ENCODE data around the gene RAP1A.

Gene RAP1A

GRCh38 chr1:111754984-111755330, 135.4 kb downstream of the RAP1A start:
- TF ChIP-seq, protein P1, sequence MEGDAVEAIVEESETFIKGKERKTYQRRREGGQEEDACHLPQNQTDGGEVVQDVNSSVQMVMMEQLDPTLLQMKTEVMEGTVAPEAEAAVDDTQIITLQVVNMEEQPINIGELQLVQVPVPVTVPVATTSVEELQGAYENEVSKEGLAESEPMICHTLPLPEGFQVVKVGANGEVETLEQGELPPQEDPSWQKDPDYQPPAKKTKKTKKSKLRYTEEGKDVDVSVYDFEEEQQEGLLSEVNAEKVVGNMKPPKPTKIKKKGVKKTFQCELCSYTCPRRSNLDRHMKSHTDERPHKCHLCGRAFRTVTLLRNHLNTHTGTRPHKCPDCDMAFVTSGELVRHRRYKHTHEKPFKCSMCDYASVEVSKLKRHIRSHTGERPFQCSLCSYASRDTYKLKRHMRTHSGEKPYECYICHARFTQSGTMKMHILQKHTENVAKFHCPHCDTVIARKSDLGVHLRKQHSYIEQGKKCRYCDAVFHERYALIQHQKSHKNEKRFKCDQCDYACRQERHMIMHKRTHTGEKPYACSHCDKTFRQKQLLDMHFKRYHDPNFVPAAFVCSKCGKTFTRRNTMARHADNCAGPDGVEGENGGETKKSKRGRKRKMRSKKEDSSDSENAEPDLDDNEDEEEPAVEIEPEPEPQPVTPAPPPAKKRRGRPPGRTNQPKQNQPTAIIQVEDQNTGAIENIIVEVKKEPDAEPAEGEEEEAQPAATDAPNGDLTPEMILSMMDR (IDR thresholded peaks at IDR 0.05; ENCODE audit: borderline replicate concordance, control extremely low read depth, extremely low read depth, insufficient read depth, missing control alignments): no peak
- no peak for DNase-seq (ENCODE audit: low spot score)
- in situ Hi-C loops (cut with MboI; ENCODE audit: low sequenced_read_pairs, unreplicated experiment): loop anchor here (5.0 kb wide), 1 partner anchor 528 kb away; the partner anchor contains the start of gene CHI3L2

- TF ChIP-seq, protein P1 (IDR thresholded peaks at IDR 0.05; ENCODE audit: borderline replicate concordance, control extremely low read depth, extremely low read depth, insufficient read depth, missing control alignments): peak; percentile 83
- in situ Hi-C loops (cut with MboI; ENCODE audit: low sequenced_read_pairs, unreplicated experiment): loop anchor here (5.0 kb wide), 1 partner anchor 528 kb away; the partner anchor contains the start of gene CHI3L2
- peak; percentile 97 for DNase-seq (ENCODE audit: low spot score)
Measured at GRCh38 chr1:111755331-111756123, 135.9 kb downstream of the RAP1A start, which contains the start of gene DDX20. DDX20 (plus strand) TSS chr1:111755901; CDS start chr1:111755925, 24 bp downstream.

GRCh38 chr1:111756124-111756513, 136.5 kb downstream of the RAP1A start:
- TF ChIP-seq, protein P1 (IDR thresholded peaks at IDR 0.05; ENCODE audit: borderline replicate concordance, control extremely low read depth, extremely low read depth, insufficient read depth, missing control alignments): no peak
- in situ Hi-C loops (cut with MboI; ENCODE audit: low sequenced_read_pairs, unreplicated experiment): loop anchor here (5.0 kb wide), 1 partner anchor 529 kb away; the partner anchor contains the start of gene CHI3L2
- no peak for DNase-seq (ENCODE audit: low spot score)

- in situ Hi-C loops (cut with MboI; ENCODE audit: low sequenced_read_pairs, unreplicated experiment): loop anchor here (5.0 kb wide), 1 partner anchor 531 kb away; the partner anchor contains the start of gene CHI3L2
- no peak for DNase-seq (ENCODE audit: low spot score)
Measured at GRCh38 chr1:111758373-111758772, 138.8 kb downstream of the RAP1A start.

GRCh38 chr1:111761717-111762116, 142.1 kb downstream of the RAP1A start:
- DNase-seq (ENCODE audit: low spot score): no peak
- TF ChIP-seq, protein P1 (IDR thresholded peaks at IDR 0.05; ENCODE audit: borderline replicate concordance, control extremely low read depth, extremely low read depth, insufficient read depth, missing control alignments): no peak
- in situ Hi-C loops (cut with MboI; ENCODE audit: low sequenced_read_pairs, unreplicated experiment): no loop called here

More at GRCh38 chr1:111758373-111758772, 138.8 kb downstream of the RAP1A start:
- TF ChIP-seq, protein P1 (IDR thresholded peaks at IDR 0.05; ENCODE audit: borderline replicate concordance, control extremely low read depth, extremely low read depth, insufficient read depth, missing control alignments): no peak

DNA sequence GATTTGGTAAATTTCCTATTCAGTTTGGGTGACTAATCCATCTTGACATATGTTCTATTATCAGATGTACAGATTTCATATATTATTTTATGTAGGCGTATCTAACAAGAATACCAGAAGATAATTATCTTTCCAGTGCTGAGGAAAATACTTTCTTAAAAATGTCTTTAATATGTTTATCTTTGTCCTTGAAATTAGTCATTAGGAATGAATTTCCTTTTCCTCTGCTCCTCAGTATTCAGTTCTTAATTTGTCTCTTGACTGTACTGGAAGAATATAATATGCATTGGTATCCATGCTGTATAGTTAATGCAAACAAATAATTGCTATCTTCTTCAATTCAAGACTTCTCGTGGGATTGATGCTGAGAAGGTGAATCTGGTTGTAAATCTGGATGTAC, 142.7 kb downstream of the RAP1A start:
- no peak for DNase-seq (ENCODE audit: low spot score)
- TF ChIP-seq, protein P1 (IDR thresholded peaks at IDR 0.05; ENCODE audit: borderline replicate concordance, control extremely low read depth, extremely low read depth, insufficient read depth, missing control alignments): no peak
- in situ Hi-C loops (cut with MboI; ENCODE audit: low sequenced_read_pairs, unreplicated experiment): no loop called here

Measured in GM13976 (cell line).